Hepatocyte (in vitro differentiated cells): ENCODE measurements around the gene MOV10L1.

Experiments
- EZH2 ChIP-seq: fragments of 200-600 bp; sonication (generic); IDR thresholded peaks from 2 replicates; pipeline ENCODE4 v1.6.1; 2016; ENCODE audit warnings: antibody characterized with exemption, mild to moderate bottlenecking, borderline replicate concordance
- EZH2phosphoT487 ChIP-seq: fragments of 200-600 bp; sonication (generic); IDR thresholded peaks from one replicate; pipeline ENCODE4 v1.6.1; 2018; ENCODE audit warnings: antibody characterized with exemption, mild to moderate bottlenecking, low read depth, moderate library complexity; ENCODE audit not compliant: unreplicated experiment, severe bottlenecking
- TF ChIP-seq, protein P1 (sequence below): fragments of 200-600 bp; sonication (generic); IDR thresholded peaks from 2 replicates; pipeline ENCODE4 v1.5.1; 2016; ENCODE audit warnings: antibody characterized with exemption, mild to moderate bottlenecking; ENCODE audit not compliant: poor library complexity

DNA sequence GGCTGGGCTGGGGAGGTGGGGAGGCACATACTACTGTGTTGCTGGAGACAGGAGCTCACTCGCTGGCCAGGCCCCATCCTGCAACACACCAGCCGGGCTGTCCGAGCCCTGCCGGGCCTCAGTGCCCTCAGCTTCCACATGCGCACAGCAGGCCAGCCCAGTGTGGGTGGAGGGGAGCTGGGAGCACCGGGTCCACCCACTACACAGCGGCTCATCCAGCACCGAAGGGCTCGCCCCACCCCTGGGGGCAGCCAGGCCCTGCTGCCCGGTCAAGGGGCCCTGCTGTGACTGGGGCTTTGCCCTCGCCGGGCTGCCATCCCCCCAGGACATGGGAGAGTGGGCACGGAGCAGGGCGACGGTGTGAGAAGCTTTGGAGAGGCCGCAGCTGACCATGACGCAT lies 41.0 kb upstream of the MOV10L1 start:
- TF ChIP-seq, protein P1, sequence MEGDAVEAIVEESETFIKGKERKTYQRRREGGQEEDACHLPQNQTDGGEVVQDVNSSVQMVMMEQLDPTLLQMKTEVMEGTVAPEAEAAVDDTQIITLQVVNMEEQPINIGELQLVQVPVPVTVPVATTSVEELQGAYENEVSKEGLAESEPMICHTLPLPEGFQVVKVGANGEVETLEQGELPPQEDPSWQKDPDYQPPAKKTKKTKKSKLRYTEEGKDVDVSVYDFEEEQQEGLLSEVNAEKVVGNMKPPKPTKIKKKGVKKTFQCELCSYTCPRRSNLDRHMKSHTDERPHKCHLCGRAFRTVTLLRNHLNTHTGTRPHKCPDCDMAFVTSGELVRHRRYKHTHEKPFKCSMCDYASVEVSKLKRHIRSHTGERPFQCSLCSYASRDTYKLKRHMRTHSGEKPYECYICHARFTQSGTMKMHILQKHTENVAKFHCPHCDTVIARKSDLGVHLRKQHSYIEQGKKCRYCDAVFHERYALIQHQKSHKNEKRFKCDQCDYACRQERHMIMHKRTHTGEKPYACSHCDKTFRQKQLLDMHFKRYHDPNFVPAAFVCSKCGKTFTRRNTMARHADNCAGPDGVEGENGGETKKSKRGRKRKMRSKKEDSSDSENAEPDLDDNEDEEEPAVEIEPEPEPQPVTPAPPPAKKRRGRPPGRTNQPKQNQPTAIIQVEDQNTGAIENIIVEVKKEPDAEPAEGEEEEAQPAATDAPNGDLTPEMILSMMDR, result no peak
- no peak for TF ChIP-seq EZH2
- TF ChIP-seq EZH2phosphoT487, result no peak
